Caki2 (cell line): ENCODE data around the gene TGDS. TPM values are rescaled to one million over a fixed set of nuclear protein-coding genes. Genes with fewer than 3 reads are reported as not detected.
"Not testable (repeated sequence)": the region's sequence is repeated elsewhere in the genome, so short reads cannot be mapped to it uniquely, and the experiment has no call there.

Experiments
- DNase-seq: peaks from one replicate; pipeline ENCODE4 v3.0.0-alpha.2; 2015; ENCODE audit warnings: low read depth
- in situ Hi-C: cut with HindIII; loops from 2 replicates; pipeline ENCODE4 v1.10.0; 2016; ENCODE audit warnings: low sequenced_read_pairs, low pct_unique_long_range_greater_than_20kb, mixed read lengths
- total RNA-seq: library from RNA; depleted of rRNA; stranded (reverse); fragments of >200 nt; shearing (Covaris generic); gene quantifications from 2 replicates; pipeline ENCODE4 v1.2.3, GENCODE V29; 2014; ENCODE audit warnings: low replicate concordance; rRNA removed

The TGDS gene
- total RNA-seq, result 11.4 and 14.7 TPM in 2 replicates

- in situ Hi-C loops, result no loop called here
- peak; percentile 81 for DNase-seq
Observed at GRCh38 chr13:94595950-94596574, at the start of gene TGDS. TGDS (minus strand) TSS chr13:94596152; CDS start chr13:94596136, 16 bp downstream.

- DNase-seq, result no peak
- in situ Hi-C loops, result no loop called here
Observed at GRCh38 chr13:94641409-94641941, 45.5 kb upstream of the TGDS start.

- no peak for DNase-seq
- in situ Hi-C loops, result no loop called here
Observed at GRCh38 chr13:94640721-94641120, 44.8 kb upstream of the TGDS start.

GRCh38 chr13:94637677-94638076 is 41.7 kb upstream of the TGDS start:
- in situ Hi-C loops, DNase-seq: not testable (repeated sequence)

- in situ Hi-C loops, result no loop called here
Observed at GRCh38 chr13:94636942-94637578, 41.1 kb upstream of the TGDS start.

GRCh38 chr13:94636096-94636495 is 40.1 kb upstream of the TGDS start:
- DNase-seq, in situ Hi-C loops: not testable (repeated sequence)

More at GRCh38 chr13:94636942-94637578, 41.1 kb upstream of the TGDS start:
- no peak for DNase-seq

- in situ Hi-C loops, result no loop called here
- no peak for DNase-seq
Observed at GRCh38 chr13:94632226-94632980, 36.5 kb upstream of the TGDS start.

GRCh38 chr13:94630858-94631257 is 34.9 kb upstream of the TGDS start:
- in situ Hi-C loops, result no loop called here

GRCh38 chr13:94623316-94623715 is 27.4 kb upstream of the TGDS start:
- in situ Hi-C loops, result no loop called here
- DNase-seq, result no peak

More at GRCh38 chr13:94630858-94631257, 34.9 kb upstream of the TGDS start:
- DNase-seq, result no peak

- DNase-seq, result no peak
- in situ Hi-C loops, result no loop called here
Observed at GRCh38 chr13:94622344-94622743, 26.4 kb upstream of the TGDS start.

GRCh38 chr13:94620286-94620896 is 24.4 kb upstream of the TGDS start:
- DNase-seq, result peak; percentile 17
- in situ Hi-C loops, result no loop called here

GRCh38 chr13:94617389-94618000 is 21.5 kb upstream of the TGDS start:
- DNase-seq, result peak; percentile 8
- in situ Hi-C loops, result no loop called here

GRCh38 chr13:94613051-94613450 is 17.1 kb upstream of the TGDS start:
- in situ Hi-C loops, result no loop called here

GRCh38 chr13:94612050-94612449 is 16.1 kb upstream of the TGDS start:
- DNase-seq, result no peak
- in situ Hi-C loops, result no loop called here

More at GRCh38 chr13:94613051-94613450, 17.1 kb upstream of the TGDS start:
- no peak for DNase-seq

- DNase-seq, result no peak
- in situ Hi-C loops, result no loop called here
Observed at GRCh38 chr13:94610475-94610874, 14.5 kb upstream of the TGDS start.

- in situ Hi-C loops, result no loop called here
- no peak for DNase-seq
Observed at GRCh38 chr13:94609196-94609595, 13.2 kb upstream of the TGDS start.

- in situ Hi-C loops, result no loop called here
- DNase-seq, result no peak
Observed at GRCh38 chr13:94608586-94608985, 12.6 kb upstream of the TGDS start.

- no peak for DNase-seq
- in situ Hi-C loops, result no loop called here
Observed at GRCh38 chr13:94607939-94608338, 12.0 kb upstream of the TGDS start.
